Tibial nerve (tissue), 4 donors: ENCODE measurements around the gene IL17A.

Source experiments
- EP300 ChIP-seq, 2 donors: sonication (generic); formaldehyde crosslinking; IDR thresholded peaks; one replicate each; pipeline ENCODE4 v1.6.1; 2017; ENCODE audit warnings: antibody characterized with exemption in 2 of 2, mild to moderate bottlenecking in 1 of 2
- TF ChIP-seq, protein P1 (sequence below), 5 experiments: fragments of 200-600 bp in 3 of 5; fragments of 450-650 bp in 2 of 5; sonication (generic) in 3 of 5; IDR thresholded peaks; one replicate each; pipeline ENCODE4 v1.5.1; 2016 to 2019; ENCODE audit warnings: antibody characterized with exemption in 5 of 5, mild to moderate bottlenecking in 3 of 5, moderate library complexity in 2 of 5

DNA sequence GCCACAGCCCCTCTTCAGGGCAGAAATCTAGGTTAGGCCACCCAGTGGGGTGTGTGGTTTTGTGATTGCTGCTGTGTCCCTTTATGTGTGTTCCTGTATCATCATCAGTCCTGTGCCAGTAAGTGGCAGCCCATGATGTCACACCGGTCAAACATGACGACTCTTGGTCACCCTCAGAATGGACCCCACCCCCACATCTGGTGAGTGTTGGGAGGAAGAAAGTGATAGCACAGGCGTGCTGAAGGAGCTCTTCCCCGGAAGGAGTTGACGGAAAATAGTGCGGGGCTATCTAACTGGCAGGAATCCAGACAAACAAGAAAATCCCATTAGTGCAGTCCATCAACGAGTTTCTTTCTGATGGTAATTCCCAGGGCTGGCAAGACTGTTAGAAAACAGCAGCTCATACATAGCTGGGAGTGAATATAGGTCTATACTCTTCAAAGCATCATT lies 33.4 kb upstream of the IL17A start:
- TF ChIP-seq, protein P1, sequence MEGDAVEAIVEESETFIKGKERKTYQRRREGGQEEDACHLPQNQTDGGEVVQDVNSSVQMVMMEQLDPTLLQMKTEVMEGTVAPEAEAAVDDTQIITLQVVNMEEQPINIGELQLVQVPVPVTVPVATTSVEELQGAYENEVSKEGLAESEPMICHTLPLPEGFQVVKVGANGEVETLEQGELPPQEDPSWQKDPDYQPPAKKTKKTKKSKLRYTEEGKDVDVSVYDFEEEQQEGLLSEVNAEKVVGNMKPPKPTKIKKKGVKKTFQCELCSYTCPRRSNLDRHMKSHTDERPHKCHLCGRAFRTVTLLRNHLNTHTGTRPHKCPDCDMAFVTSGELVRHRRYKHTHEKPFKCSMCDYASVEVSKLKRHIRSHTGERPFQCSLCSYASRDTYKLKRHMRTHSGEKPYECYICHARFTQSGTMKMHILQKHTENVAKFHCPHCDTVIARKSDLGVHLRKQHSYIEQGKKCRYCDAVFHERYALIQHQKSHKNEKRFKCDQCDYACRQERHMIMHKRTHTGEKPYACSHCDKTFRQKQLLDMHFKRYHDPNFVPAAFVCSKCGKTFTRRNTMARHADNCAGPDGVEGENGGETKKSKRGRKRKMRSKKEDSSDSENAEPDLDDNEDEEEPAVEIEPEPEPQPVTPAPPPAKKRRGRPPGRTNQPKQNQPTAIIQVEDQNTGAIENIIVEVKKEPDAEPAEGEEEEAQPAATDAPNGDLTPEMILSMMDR (IDR thresholded peaks at IDR 0.05) = no peak
- no peak for TF ChIP-seq EP300 (IDR thresholded peaks at IDR 0.05)
